HG03280 (cell line): ENCODE measurements around the gene DTNBP1.

Source experiments
- ATAC-seq: cut with Tn5 transposase; IDR thresholded peaks from one replicate; pipeline ENCODE4 v1.9.1; 2021; ENCODE audit warnings: mild to moderate bottlenecking, moderate library complexity; ENCODE audit not compliant: unreplicated experiment

The DTNBP1 gene

DNA sequence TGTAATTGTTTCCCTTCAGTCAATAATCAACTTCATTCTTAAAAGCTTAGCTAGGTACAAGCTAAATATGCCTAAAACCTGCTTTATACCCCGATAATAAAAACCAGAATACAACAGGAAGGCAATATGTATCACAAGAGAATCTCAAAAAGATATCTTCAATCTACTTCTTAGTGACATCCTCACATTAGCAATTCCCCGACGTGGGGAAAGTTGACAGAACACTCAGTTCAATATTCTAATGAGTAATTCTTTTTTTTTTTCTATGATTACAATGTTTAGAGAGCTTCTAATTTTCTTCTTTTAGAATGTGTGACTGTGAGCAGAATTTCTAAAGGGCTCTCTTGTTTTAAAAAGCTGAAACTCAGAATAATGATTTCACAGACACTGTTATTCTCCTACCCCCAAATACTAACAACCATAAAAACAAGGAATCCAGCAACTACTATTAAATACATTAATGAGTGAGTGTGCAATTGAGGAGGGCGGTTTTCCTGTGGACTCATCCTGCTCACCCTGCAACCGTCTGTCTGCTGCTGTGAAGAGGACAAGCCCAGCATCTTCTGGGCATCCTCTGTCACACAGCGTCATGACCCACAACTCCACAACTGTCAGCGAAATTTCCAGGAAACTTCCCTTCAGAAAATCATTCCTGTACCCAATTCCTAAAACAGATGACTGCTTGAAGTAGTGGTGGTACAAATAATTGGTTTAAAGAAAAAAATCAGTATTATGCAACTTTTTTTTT lies 68.1 kb downstream of the DTNBP1 start:
- no peak for ATAC-seq

DNA sequence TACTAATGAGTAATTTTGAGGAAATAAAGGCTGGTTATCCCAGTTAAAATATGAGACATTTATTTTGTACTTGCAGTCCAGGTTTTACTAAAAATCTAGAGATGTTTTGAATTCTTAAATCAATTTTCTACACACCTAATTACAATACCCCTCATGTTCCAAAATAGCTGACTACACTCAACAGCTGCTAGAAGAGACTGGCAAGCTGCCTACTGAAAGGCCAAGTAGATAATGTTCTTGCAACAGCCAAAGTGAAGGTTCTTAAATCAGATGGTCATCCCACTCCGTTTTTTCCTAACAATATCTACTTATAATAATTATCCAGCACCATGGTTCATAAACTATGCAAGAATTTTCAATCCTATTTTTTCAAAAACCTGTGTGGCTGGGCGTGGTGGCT lies 69.0 kb downstream of the DTNBP1 start:
- no peak for ATAC-seq

DNA sequence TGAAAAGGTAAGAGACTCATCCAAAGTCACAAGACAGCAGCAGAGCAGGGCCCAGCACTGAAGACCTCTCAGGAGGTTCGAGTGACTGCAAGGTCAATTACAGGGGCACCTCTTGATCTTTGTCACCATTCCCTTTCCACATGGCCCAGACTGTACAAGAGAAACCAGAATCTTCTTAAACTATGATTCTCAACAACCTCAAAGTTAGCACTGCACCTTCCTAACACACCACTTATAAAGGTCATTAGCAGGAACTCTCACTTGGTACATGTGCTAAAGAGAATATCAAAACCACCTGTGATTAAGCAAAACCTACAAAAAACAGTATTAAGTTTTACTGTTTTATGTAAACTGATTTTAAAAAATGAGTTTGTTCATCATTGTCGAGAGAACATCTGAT lies 70.2 kb downstream of the DTNBP1 start:
- ATAC-seq, result no peak

GRCh38 chr6:15588971-15589634 lies 73.7 kb downstream of the DTNBP1 start:
- no peak for ATAC-seq

GRCh38 chr6:15586503-15586902 lies 76.3 kb downstream of the DTNBP1 start:
- ATAC-seq, result no peak

DNA sequence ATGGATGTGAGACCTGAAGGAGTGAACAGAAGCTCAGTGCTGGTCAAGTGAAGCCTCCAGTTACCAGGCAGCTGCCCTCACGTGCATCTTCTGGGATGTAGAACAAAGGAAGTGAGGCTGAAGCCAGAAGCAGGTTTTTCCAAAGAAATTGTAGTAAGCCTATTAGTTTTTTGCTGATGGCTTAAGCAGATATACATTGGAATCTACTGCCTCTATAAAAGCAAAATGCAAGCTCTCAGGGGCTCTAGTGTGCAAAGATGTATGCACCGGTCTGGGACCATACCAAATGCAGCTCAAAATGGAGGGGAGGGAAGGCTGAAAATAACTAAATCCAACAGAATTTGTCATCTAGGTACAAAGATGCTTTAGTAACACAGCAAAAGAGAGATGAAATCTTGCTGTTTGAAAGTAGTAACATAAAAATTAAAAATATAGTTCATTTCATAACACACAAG lies 77.0 kb downstream of the DTNBP1 start:
- no peak for ATAC-seq

DNA sequence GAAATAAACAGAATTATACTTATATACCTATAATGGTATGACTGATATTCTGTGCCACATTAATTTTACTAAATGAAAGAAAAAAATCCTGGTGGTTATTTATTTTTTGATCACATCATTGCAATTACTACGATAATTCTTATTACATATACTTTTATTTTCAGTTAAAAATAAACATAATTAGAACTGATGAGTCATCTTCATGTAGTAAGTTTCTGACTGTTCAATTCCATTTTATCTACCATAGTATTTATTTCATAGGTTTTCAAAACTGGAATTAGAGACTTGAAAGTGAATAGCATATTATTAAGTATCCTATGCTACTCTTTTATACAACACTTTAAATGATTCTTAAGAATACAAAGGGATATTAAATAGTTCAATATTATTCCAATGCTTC lies 80.3 kb downstream of the DTNBP1 start:
- ATAC-seq, result no peak

GRCh38 chr6:15581751-15582150 lies 81.1 kb downstream of the DTNBP1 start:
- no peak for ATAC-seq

DNA sequence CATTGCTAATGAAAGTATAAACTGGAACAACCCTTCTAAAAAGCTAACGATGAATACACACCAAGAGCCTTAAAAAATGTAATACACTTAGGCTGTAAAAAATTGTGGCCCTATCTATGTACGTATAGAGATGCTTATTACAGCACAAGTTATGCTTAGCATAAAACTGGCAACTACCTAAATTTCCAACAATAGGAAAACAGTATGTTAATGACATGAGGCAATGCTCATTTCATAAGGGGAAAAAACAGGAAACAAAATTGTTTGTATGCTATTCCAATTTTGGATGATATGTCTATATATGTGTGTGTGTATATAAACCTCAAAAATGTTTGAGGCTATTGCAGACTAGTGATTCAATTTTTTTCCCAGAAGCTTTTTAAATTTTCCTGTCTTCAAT lies 82.5 kb downstream of the DTNBP1 start:
- no peak for ATAC-seq

DNA sequence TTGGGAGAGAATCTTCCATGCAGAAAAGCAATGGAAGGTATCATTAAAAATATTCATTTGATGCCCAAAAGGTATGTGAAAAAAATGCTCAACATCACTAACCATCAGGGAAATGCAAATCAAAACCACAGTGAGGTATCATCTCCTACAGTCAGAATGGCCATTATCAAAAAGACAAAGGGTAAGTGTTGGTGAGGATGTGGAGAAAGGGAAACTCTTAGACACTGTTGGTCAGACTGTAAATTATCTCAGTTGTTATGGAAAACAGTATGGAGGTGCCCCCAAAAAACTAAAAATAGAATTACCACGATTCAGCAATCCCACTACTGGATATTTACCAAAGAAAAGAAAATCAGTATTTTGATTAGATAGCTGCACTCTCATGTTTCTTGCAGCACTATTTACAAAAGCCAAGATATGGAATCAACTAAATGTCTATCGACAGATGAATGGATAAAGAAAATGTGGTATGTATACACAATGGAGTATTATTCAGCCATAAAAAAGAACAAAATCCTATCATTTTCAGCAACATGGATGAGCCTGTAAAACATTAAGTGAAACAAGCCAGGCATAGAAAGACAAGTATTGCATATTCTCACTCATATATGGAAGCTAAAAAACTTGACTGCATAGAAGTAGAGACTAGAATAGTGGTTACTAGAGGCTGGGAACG lies 84.0 kb downstream of the DTNBP1 start:
- no peak for ATAC-seq

- no peak for ATAC-seq
These were observed 85.2 kb downstream of the DTNBP1 start for GRCh38 chr6:15577550-15578171.

GRCh38 chr6:15577106-15577505 lies 85.7 kb downstream of the DTNBP1 start:
- no peak for ATAC-seq

GRCh38 chr6:15575357-15576033 lies 87.3 kb downstream of the DTNBP1 start:
- ATAC-seq, result no peak

GRCh38 chr6:15574486-15574885 lies 88.3 kb downstream of the DTNBP1 start:
- ATAC-seq, result no peak

- no peak for ATAC-seq
These were observed 88.8 kb downstream of the DTNBP1 start for GRCh38 chr6:15574023-15574422.

DNA sequence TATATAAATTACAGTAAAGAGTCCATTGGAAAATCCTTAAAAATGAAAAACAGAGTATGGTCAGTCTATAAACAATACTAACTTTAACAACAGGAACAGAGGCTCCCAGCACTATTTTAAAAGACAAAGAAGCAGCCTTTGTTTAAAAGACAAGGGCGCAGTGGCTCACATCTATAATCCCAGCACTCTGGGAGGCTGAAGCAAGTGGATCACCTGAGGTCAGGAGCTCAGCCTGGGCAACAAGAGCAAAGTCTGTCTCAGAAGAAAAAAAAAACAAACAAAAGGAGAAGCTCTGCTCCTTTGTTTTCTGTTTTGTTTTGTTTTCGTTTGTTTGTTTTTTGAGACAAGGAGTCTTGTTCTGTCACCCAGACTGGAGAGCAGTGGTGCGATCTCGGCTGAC lies 89.4 kb downstream of the DTNBP1 start:
- ATAC-seq, result no peak

DNA sequence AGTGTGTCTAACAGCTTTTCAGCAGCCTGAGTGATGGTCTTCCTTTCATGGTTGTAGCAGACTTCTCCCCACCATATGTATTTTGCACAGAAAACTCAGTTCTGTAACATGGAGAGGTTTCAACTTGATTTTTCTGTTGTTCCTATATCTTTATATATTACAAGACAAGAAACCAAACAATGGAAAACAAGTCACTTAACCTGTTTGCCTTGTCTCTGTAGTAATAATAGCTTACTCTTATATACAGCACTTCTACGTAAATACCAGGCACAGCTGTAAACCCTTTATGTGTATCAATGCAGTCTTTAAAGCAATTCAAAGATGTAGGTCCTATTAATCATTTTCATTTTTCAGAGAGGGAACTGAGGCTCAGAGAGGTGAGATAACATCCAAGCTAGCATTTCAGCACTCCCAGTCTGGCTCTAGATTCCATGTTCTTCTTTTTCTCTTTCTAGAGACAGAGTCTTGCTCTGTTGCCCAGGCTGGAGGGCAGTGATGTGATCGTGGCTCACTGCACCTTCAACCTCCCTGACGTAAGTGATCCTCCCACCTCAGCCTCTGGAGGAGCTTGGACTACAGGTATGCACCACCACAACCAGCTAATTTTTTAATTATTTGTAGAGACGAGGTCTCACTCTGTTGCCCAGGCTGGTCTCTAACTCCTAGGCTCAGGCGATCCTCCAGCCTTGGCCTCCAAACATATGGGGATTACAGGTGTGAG lies 90.4 kb downstream of the DTNBP1 start:
- no peak for ATAC-seq

DNA sequence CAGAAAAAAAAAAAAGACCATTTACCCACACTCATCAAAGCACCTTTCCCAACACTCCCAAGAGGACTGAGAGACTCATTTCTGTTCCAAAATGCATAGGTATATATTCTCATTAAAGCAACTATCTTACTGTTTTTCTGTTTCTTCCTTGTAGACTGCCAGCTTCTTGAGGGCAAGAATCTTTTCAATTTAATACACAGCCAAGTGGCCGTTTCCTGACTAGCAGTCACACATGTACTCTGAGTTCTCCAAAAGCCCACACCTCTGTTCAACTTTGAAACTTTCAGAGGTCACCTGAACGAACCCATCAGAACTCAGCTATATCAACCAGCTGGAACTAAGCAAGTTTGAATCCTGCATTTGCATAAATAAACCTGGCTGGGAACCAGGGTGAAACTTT lies 92.7 kb downstream of the DTNBP1 start:
- ATAC-seq, result no peak

DNA sequence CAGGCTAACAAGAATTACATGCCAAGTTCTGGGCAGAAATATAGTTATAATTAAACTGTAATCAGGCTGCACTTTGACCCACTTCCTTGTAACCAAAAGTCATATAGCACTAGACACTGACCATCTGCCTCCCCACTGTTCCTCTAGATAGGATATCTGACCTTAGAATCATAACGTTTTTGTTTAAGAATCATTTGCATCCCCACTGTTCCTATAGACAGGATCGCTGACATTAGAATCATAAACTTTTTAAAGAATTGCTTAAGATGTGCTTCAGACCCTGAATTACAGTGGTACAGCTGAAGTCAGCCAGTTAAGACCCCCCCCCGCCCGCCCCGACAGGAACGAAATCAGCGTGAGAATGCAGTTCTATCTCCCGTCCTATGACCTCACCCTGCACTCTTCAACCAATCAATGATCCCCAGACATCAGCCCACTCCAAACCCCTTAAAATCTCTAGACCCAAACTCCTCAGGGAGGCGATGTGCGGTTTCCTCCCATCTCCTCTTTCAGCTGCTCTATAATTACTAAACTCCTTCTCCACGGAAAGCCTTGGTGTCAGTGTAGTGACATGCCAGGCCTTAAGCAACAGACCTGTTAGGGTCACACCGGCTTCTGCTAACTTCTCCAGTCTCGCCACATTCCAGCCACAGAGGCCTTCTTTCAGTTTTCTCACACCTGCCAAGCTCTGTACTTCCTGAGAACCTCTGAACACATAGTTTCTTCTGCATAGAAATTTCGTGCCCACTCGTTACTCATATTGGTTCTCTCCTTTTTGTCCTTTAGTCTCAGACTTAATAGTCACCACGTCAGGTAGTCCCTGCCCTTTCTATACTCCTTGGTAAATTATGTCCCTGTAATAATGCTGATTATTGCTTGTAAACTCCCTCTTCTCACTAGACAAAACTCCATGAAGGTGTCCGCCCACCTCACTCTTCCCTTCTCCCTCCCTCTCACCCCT lies 93.5 kb downstream of the DTNBP1 start:
- no peak for ATAC-seq
